HG02588 (cell line): ENCODE data around the gene PHLDA2.
"Not testable (repeated sequence)": the region's sequence is repeated elsewhere in the genome, so short reads cannot be mapped to it uniquely, and the experiment has no call there.

Experiments
- ATAC-seq: cut with Tn5 transposase; IDR thresholded peaks from one replicate; pipeline ENCODE4 v1.9.1; 2021; ENCODE audit warnings: mild to moderate bottlenecking, moderate library complexity; ENCODE audit not compliant: unreplicated experiment

The PHLDA2 gene

DNA sequence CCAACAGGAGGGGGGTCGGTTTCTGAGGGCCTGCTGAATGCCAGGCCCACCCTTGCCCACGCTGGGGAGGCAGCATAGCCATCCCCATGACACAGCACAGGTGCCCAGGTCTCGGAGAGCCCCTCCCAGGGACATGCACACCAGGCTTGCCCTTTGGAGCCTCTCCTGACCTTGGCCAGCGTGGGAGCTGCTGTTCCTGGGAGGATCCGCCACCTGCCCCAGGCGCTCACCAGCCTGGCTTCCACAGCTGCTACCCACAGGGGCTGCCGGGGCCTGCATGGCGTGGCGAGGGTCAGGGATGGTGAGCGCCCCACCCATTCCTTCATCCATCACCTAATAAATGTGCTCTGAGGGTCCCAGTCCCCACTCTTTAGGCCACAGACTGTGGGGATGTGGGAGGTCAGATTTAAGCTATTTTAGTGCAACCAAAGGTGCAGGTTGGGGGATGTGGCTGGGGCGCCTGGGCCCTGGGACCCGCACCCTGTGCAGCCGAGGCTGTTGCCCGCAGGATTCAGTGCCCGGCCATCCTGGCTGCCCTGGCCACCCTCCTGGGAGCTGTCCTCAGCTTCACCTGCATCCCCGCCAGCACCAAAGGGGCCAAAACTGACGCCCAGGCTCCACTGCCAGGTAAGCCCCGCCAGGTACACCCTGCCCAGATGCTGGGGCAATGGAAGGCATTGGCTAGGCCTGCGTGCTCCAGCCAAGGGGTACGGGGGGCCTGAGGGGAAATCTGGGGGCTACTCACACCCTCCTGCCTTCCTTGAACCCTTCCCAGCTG is 12.9 kb downstream of the PHLDA2 start:
- no peak for ATAC-seq

DNA sequence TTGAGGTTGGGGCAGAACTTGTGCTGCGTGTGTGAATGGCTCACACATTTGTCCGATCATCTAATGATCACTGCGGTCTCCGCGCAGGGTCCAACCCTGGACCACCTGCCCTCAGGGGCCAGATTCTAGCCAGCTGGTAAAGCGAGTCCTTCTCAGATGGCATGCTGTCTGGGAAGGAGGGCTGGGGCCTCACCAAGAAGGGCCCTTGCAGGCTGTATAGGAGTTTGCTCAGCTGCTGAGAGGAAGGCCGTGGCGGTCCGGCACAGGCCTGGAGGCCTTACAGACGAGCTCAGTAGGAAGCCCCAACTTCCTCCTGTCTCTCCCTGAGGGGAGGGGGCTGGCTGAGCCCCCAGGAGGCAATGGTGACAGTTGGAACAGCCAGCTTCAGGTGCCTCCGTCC is 13.7 kb downstream of the PHLDA2 start:
- no peak for ATAC-seq

DNA sequence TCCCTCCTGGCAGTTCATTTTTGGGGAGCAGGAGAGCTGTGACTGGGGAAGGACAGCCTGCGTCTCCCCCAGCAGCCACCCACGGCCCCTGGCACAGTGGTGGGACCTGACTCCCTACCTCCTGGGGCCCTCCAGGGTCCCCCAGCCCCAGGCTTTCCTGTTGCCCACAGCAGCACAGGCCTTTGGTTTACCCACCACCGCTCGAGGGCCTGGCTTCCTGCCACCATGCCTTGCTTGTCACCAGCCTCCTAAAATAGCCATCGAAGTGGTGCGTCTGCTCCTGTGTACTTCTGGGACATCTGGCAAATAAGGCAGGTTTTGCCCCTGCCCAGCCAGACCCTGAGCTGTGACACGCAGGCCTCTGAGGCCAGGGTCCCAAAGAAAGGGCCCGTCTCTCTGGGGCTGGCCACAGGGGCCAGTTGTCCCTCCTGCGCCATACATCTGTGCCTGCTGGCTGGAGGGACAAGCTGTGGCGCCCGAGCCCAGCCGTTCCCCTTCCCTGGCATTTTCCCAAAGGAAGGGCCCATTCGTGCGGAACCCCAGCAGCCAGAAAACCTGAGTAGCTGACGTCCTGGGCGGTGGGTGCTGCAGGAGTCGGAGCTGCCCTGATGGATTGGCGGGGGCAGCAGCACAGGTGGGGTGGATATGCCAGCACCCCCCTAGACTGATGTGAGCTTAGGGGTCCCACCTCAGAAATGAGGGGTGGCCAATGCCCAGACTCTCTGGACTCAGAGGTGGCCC is 14.6 kb downstream of the PHLDA2 start:
- ATAC-seq = no peak

DNA sequence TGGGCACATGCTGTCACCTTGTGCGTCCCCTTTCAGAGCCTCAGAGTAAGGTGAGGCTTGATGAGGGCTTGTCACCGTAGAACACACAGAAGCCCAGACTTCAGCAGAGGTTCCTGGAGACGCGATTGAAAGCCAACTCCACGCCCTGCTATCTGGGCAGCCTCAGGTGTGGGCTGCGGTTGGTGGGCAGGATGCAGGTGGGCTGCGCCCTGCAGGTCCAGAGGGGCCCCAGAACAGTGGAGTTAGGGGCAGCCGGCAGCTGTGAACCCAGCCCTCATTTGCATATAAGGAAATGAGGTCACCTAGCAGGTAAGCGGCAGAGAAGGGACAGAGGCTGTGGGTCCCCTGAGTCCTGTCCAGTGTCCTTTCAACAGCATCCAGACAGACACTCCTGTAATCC is 15.4 kb downstream of the PHLDA2 start:
- no peak for ATAC-seq

GRCh38 chr11:2913019-2913431 is 16.2 kb downstream of the PHLDA2 start:
- ATAC-seq = no peak

GRCh38 chr11:2912498-2912897 is 16.7 kb downstream of the PHLDA2 start:
- no peak for ATAC-seq

DNA sequence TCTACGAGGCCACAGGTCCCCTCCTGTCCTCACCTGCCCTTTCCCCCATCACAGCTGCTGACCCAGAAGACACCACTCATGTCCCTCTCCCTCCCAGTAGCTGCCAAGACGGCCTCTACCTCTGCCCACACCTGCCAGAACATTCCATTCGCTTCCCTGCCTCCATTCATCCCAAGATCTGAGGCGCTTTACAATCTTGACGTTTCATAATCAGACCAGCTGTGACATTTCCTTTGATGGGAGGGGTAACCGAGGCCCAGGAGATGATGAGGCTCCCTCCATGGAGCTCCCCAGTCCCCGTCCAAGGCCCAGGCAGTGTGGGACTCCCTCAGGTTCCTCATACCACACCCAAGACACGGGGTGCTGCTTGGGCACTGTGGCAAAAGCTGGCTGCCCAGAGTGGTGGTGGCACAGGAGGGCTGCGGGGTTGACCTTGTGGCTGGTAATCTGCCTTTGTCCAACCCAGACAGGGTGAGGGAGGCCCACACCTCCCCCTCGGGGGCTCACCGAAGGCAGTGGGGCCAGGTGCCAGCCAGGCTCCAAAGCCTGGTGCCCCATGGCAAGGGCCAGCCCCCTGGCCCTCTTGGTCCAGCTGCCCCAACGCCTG is 17.3 kb downstream of the PHLDA2 start:
- no peak for ATAC-seq

- ATAC-seq = no peak
Observed at GRCh38 chr11:2911088-2911784, 18.0 kb downstream of the PHLDA2 start.

DNA sequence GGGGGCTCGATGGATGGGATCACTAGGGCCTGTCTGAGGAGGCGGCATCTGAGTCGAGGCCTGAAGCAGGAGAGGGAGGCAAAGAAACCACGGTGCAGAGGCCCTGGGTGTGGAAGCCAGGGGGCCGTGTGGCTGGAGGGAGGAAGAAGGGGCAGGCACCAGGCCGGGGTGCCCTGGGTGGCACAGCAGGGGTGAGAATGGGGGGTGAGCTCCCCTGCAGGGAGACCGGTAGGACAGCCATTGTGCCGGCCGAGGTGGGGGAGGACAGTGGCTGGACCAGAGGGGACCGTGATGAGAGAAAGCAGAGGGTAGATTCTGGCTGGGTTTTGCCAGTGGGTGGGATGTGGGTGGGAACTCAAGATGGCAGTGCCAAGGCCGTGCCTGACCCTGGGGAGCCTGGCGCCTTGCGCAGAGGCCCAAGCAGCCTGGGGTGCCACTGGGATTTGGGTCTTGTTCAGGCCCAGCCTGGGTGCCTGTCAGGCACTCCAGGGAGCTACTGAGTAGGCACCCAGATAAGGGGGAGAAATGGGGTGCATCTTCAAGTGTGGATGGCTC is 18.7 kb downstream of the PHLDA2 start:
- no peak for ATAC-seq

DNA sequence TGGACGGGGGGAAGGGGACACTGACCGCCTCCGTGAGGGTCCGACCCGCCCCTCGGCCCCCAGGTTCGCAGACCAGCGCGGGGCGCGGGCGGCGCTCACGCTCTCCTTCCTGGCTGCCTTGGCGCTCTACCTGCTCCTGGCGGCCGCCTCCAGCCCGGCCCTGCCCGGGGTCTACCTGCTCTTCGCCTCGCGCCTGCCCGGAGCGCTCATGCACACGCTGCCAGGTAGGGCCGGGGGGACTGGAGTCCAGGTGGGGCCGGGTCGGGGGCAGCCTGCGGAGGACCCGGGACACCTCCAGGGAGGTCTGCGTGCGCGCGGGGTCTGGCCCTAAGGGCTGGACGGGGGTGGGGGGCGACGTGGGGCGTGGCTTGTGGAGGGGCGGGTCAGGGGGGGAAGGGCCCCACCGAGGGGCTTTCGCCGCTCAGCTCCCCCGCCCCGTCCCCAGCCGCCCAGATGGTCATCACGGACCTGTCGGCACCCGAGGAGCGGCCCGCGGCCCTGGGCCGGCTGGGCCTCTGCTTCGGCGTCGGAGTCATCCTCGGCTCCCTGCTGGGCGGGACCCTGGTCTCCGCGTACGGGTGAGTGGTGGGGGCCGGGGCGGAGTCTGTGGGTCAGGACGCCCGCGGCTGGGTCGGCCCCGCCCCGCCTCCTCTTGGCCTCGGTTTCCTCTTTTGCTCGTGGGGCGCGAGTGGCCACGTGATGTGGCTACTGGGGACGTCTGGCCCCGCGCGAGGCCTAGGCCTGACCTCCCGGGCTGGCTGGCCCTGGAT is 19.9 kb downstream of the PHLDA2 start:
- ATAC-seq = no peak

DNA sequence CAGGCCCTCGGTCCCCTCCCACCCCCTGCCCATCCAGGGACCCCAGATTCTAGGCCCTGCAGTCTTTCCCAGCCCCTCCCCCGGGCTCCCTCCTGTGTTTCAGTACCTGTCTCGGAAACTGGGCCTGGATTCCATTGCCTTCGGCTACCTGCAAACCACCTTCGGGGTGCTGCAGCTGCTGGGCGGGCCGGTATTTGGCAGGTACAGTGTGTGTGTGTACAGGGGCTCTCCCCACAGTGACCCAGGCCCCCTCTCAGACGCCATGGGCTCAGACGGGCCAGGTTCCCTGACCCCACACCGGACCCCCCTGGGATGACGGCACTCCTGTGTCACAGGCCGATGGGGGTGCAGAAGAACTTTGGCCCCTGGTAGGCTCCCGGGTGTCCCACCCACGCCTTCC is 21.1 kb downstream of the PHLDA2 start:
- no peak for ATAC-seq

- not testable (repeated sequence) for ATAC-seq
Observed at GRCh38 chr11:2905299-2905698, 23.9 kb downstream of the PHLDA2 start.

DNA sequence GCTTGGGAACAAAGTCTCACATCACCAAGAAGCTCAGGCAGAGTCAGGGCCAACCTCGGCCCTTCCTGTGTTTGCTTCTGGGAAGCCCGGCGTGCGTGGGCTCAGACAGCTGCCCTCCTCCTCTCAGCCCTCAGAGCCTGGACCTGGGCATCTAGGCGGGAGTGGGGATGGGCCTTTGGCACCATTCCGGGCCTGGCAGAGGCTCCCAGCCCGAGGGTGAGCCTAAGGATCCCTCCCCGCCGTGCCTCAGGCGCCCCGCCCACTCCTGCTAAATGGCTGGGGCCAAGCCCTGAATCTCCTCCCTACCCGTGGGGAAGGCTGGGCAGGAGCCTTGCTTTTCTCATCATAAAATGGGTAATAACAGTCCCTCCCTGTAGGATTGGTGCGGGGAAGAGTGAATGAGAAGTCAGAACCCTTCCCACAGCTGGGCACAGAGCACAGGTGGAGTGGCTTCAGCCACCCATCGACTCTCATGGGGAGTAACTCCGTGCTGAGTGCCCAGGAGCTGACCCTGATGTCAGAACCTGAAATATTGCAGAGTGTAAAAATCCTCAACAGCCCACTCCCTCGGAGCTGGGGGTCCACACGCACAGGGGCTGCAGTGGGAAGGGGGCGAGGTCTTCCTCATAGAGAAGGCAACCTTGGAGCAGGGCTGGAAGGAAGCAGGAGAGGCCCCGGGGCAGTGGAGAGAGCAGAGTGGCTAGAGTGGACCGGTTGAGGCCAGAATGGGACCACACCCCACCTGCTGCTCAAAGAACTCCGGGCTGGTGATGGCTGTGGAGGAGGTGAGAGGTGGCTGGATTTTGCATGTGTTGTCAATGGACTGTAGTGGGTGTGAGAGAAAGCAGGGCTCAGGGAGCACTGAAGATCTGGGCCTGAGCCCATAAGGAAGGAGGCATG is 24.8 kb downstream of the PHLDA2 start:
- no peak for ATAC-seq

DNA sequence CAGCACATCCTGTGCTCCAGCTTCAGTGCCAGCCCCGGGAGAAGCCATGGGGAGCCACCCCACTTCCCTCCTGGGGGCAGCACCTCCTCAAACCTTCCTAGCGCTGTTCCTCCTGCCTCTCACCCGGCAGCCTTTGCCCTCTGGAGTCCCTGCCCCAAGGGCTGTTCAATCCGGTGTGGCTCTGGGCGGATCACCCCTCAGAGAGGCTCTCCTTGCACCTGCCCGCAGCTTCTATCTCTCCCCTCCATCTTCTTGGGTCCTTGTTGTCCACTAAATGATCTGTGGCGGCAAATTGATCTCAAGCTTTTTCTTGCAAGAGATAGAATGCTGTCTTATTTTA is 25.6 kb downstream of the PHLDA2 start:
- ATAC-seq = no peak

GRCh38 chr11:2902784-2903671 is 26.2 kb downstream of the PHLDA2 start:
- no peak for ATAC-seq

- ATAC-seq = peak; percentile 96
Observed at GRCh38 chr11:2901854-2902783, 27.1 kb downstream of the PHLDA2 start.

DNA sequence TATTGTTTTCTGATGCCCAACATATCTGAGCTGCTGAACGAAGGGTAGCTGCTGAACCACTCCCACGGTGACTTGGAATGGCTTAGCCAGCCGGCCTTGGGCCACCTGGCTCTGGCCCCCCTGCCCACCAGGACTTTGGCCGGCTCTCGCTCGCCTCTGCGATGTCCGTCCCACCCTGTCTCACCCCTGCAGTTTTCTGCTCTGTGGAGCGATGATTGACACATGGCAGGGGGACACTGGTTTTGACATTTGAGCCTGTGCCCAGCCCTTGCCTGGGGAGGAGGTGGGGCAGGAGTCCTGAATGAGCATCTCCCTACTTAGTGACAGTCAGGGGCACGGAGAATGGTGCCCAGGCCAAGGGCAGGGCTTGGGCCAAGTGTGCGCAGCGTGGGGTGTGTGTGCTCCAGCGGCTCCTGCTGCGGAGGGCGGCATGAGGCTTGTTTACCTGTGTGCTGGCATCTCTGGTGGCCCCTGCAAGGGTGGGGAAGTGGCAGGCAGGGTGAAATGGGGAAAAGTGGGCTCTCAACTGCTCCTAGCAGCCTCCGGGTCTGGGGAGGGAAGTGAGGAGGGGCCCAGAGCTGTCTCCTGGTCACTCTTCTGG is 27.9 kb downstream of the PHLDA2 start:
- no peak for ATAC-seq
